Measurements from ENCODE around the gene TMEM115.
"Not testable (repeated sequence)": the region's sequence is repeated elsewhere in the genome, so short reads cannot be mapped to it uniquely, and the experiment has no call there.

The TMEM115 gene

DNA sequence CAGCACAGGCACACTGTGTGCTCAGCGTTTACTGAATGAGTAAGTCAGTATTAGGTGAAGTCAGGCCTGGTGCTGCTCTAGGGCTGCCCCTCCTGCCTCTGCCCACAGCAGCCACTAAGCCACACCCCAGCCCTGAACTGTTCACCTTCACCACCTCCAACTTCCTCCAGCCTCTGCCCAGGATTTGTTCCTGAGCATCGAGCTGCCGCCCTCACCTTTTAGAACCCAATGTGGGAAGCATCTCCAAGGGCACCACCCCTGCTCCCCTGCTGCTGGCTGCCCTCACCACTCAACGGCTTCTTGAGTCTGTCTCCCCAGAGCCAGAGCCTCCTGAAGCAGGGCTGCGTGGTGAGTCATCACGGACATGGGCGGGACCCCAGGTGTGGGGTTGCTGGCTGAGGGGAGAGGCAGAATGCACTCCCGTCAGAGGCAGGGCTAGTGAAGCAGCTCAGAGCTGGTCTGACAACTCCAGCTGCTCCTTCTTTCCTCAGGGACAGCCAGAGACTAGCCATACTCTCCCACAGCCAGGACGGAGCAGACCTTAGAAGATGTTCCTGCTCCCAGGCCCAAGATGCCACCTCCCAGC is 42.6 kb downstream of the TMEM115 start:
- peak overlapping the region; percentile 80 for H3K27ac Mint-ChIP-seq
- H3K4me3 Mint-ChIP-seq, result peak overlapping the region; percentile 79
- H3K27me3 Mint-ChIP-seq, result no peaks in the 10 kb centered on the region
- no peaks in the 10 kb centered on the region for H3K9me3 Mint-ChIP-seq
- ATAC-seq (ENCODE audit: low read depth) (peak; percentile 57), DNase-seq (ENCODE audit: low spot score in 2 of 2) (peak in 1 of 2 donors; percentile 44)
- no peaks in the 10 kb centered on the region for H3K36me3 Mint-ChIP-seq
- peaks cover 36% of the 10 kb centered on the region for H3K4me1 Mint-ChIP-seq

DNA sequence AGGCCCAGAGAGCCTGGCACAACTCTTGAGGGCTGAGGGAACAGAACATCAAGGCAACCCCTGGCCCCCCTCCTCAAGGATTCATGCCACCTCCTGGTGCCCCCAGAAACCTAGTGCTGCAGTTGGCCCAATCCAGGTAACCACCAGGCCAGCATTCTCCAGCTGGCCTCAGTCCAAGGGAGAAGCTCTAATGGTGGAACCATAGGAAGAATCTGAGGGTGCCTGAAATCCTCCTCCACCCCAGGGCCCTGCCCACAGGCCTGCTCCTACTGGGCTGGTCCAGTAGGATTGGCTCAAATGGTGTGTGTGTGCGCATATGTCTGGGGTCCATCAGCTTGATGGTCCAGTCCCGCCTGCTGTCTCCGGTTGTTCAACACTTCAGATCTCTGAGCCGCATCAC is 44.5 kb downstream of the TMEM115 start:
- Mint-ChIP-seq H3K27me3 (no peaks in the 10 kb centered on the region), H3K36me3 (no peaks in the 10 kb centered on the region), H3K4me1 (peaks cover 27% of the 10 kb centered on the region), H3K4me3 (no peak overlapping the region), H3K27ac (no peak overlapping the region), H3K9me3 (no peaks in the 10 kb centered on the region)
- DNase-seq (ENCODE audit: low spot score in 2 of 2), result no peak
- ATAC-seq (ENCODE audit: low read depth), result no peak

DNA sequence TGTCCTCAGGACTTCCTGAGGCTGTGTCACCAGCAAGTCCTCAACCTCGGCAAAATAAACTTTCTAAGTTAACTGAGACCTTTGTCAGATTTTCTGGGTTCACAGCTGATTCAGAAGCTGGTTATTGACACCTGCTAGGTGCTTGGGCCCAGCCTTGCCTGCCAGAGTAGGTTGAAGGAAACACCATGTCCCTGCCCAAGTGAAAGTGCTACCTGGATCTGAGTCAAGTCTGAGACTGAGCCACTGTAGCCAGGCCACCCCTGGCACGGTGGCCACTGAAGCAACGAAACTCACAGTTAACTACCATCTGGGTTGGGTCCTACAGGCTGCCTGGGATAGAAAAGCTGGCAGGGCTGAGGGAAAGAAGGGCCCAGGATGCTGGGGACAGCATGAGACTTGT is 45.0 kb downstream of the TMEM115 start:
- Mint-ChIP-seq H3K9me3 (no peaks in the 10 kb centered on the region), H3K27ac (no peak overlapping the region), H3K36me3 (no peaks in the 10 kb centered on the region), H3K4me1 (peaks cover 25% of the 10 kb centered on the region), H3K27me3 (no peaks in the 10 kb centered on the region), H3K4me3 (no peak overlapping the region)
- ATAC-seq (ENCODE audit: low read depth) (no peak), DNase-seq (ENCODE audit: low spot score in 2 of 2) (no peak)

DNA sequence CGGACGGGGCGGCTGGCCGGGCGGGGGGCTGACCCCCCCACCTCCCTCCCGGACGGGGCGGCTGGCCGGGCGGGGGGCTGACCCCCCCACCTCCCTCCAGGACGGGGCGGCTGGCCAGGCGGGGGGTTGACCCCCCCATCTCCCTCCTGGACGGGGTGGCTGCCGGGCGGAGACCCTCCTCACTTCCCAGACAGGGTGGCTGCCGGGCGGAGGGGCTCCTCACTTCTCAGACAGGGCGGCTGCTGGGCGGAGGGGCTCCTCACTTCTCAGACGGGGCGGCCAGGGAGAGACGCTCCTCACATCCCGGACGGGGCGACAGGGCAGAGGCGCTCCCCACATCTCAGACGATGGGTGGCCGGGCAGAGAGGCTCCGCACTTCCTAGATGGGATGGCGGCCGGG is 47.3 kb downstream of the TMEM115 start:
- not testable (repeated sequence) for H3K9me3 Mint-ChIP-seq; H3K36me3 Mint-ChIP-seq; H3K4me3 Mint-ChIP-seq; ATAC-seq (ENCODE audit: low read depth); H3K27me3 Mint-ChIP-seq; H3K27ac Mint-ChIP-seq; DNase-seq (ENCODE audit: low spot score in 2 of 2)
- peaks cover 12% of the 10 kb centered on the region for H3K4me1 Mint-ChIP-seq

Measured in memory B cell (primary cell).